KMS-11 (cell line): ENCODE results near the gene ITGA2B.

Source experiments
- H2AFZ ChIP-seq: fragments of 200-600 bp; sonication (generic); 2 replicates; pipeline ENCODE4 v1.6.1; 2016; ENCODE audit warnings: antibody characterized with exemption, mixed run types, low read depth
- H3K27ac ChIP-seq: fragments of 200-600 bp; sonication (generic); 2 replicates; pipeline ENCODE4 v1.6.1; 2016; ENCODE audit warnings: mild to moderate bottlenecking, mixed run types
- H3K27me3 ChIP-seq: fragments of 200-600 bp; sonication (generic); 2 replicates; pipeline ENCODE4 v1.6.1; 2017; ENCODE audit warnings: mild to moderate bottlenecking, low read depth, mixed run types, moderate library complexity; ENCODE audit not compliant: insufficient read depth
- H3K36me3 ChIP-seq: fragments of 200-600 bp; sonication (generic); 2 replicates; pipeline ENCODE4 v1.6.1; 2017; ENCODE audit warnings: mild to moderate bottlenecking, mixed run types; ENCODE audit not compliant: insufficient read depth
- H3K4me1 ChIP-seq: fragments of 200-600 bp; sonication (generic); 2 replicates; pipeline ENCODE4 v1.6.1; 2016; ENCODE audit warnings: mild to moderate bottlenecking, low read depth, mixed run types; ENCODE audit not compliant: poor library complexity, severe bottlenecking
- H3K4me2 ChIP-seq: fragments of 200-600 bp; sonication (generic); 2 replicates; pipeline ENCODE4 v1.7.0; 2016; ENCODE audit warnings: mild to moderate bottlenecking, mixed run types
- H3K4me3 ChIP-seq: fragments of 200-600 bp; sonication (generic); IDR thresholded peaks from 2 replicates; pipeline ENCODE4 v1.6.1; 2017; ENCODE audit warnings: low read depth, low read length, mixed read lengths; ENCODE audit not compliant: insufficient read depth
- H3K79me2 ChIP-seq: fragments of 200-600 bp; sonication (generic); 2 replicates; pipeline ENCODE4 v1.6.1; 2016; ENCODE audit warnings: low read depth, mixed run types; ENCODE audit not compliant: insufficient read depth
- H3K9ac ChIP-seq: fragments of 200-600 bp; sonication (generic); 2 replicates; pipeline ENCODE4 v1.6.1; 2016; ENCODE audit warnings: mild to moderate bottlenecking, mixed run types
- H4K20me1 ChIP-seq: fragments of 200-600 bp; sonication (generic); 2 replicates; pipeline ENCODE4 v1.6.1; 2016; ENCODE audit warnings: mild to moderate bottlenecking, mixed run types; ENCODE audit not compliant: insufficient read depth
- TF ChIP-seq, protein P1 (sequence below): fragments of 200-600 bp; sonication (generic); conservative IDR thresholded peaks from 2 replicates; pipeline ENCODE4 v1.6.1; 2017; ENCODE audit warnings: low read depth, mild to moderate bottlenecking, antibody characterized with exemption, low read length, moderate library complexity, mixed read lengths

The ITGA2B gene

DNA sequence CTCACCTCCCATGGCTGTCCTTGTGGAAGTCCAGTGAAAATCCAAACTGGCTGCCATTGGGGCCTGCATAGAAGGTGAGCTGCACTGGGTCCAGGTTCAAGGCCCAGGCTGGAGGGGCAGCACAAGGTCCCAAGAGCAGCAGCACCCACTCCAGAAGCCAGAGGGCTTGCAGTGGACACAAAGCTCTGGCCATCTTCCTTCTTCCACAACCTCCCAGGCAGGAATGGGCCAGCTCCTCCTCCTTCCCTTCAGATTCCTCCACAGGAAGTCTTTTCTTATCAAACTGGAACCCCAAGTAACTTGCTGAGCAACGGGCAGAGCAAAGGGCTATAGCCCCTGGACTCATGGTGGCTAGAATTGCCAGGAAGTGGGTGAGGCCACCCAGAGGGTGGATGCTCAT, at the start of gene ITGA2B:
ITGA2B (minus strand) TSS at position 369 of the 400 bp plus-strand sequence; CDS start at position 193, 176 bp downstream.
- Histone ChIP-seq H3K4me2 (no peak within 1 kb of the TSS), H3K4me3 (no peak within 1 kb of the TSS), H3K79me2 (no peaks in the 10 kb centered on the region), H2AFZ (no peak within 1 kb of the TSS), H4K20me1 (no peaks in the 10 kb centered on the region), H3K36me3 (no peaks in the 10 kb centered on the region), H3K27me3 (no peaks in the 10 kb centered on the region; the same call in 1 of the 2 replicates), H3K27ac (no peak within 1 kb of the TSS), H3K9ac (no peak within 1 kb of the TSS), H3K4me1 (peaks cover 6% of the 10 kb centered on the region)
- TF ChIP-seq, protein P1, sequence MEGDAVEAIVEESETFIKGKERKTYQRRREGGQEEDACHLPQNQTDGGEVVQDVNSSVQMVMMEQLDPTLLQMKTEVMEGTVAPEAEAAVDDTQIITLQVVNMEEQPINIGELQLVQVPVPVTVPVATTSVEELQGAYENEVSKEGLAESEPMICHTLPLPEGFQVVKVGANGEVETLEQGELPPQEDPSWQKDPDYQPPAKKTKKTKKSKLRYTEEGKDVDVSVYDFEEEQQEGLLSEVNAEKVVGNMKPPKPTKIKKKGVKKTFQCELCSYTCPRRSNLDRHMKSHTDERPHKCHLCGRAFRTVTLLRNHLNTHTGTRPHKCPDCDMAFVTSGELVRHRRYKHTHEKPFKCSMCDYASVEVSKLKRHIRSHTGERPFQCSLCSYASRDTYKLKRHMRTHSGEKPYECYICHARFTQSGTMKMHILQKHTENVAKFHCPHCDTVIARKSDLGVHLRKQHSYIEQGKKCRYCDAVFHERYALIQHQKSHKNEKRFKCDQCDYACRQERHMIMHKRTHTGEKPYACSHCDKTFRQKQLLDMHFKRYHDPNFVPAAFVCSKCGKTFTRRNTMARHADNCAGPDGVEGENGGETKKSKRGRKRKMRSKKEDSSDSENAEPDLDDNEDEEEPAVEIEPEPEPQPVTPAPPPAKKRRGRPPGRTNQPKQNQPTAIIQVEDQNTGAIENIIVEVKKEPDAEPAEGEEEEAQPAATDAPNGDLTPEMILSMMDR, result no peak

- no peak overlapping the region for H3K4me3 ChIP-seq
- H2AFZ ChIP-seq, result no peak overlapping the region
- peak overlapping the region; percentile 65 for H3K27ac ChIP-seq
- no peak overlapping the region for H3K9ac ChIP-seq
- H3K27me3 ChIP-seq, result no peaks in the 10 kb centered on the region
- peaks cover 58% of the 10 kb centered on the region for H3K4me1 ChIP-seq
- H3K4me2 ChIP-seq, result peak overlapping the region; percentile 79
- no peaks in the 10 kb centered on the region; the same call in 1 of the 2 replicates for H3K36me3 ChIP-seq
- TF ChIP-seq, protein P1, result no peak
- peaks cover 31% of the 10 kb centered on the region; the same call in 1 of the 2 replicates for H3K79me2 ChIP-seq
- no peaks in the 10 kb centered on the region for H4K20me1 ChIP-seq
These were observed 49.7 kb upstream of the ITGA2B start for GRCh38 chr17:44439168-44439567.

- H2AFZ ChIP-seq, result no peak overlapping the region
- TF ChIP-seq, protein P1, result no peak
- no peak overlapping the region for H3K9ac ChIP-seq
- peaks cover 30% of the 10 kb centered on the region; the same call in 1 of the 2 replicates for H3K79me2 ChIP-seq
- H3K36me3 ChIP-seq, result no peaks in the 10 kb centered on the region; the same call in 1 of the 2 replicates
- H3K27me3 ChIP-seq, result no peaks in the 10 kb centered on the region
- H4K20me1 ChIP-seq, result no peaks in the 10 kb centered on the region
- peaks cover 63% of the 10 kb centered on the region for H3K4me1 ChIP-seq
- H3K4me2 ChIP-seq, result peak overlapping the region; percentile 79
- peak overlapping the region; percentile 65 for H3K27ac ChIP-seq
- no peak overlapping the region for H3K4me3 ChIP-seq
These were observed 49.2 kb upstream of the ITGA2B start for GRCh38 chr17:44438636-44439035.

GRCh38 chr17:44436336-44436735, 46.9 kb upstream of the ITGA2B start:
- H4K20me1 ChIP-seq, result no peaks in the 10 kb centered on the region
- TF ChIP-seq, protein P1, result no peak
- H3K9ac ChIP-seq, result no peak overlapping the region
- H3K4me3 ChIP-seq, result no peak overlapping the region
- H3K36me3 ChIP-seq, result no peaks in the 10 kb centered on the region; the same call in 1 of the 2 replicates
- no peak overlapping the region for H2AFZ ChIP-seq
- no peaks in the 10 kb centered on the region for H3K27me3 ChIP-seq
- no peak overlapping the region for H3K4me2 ChIP-seq
- no peak overlapping the region for H3K27ac ChIP-seq
- H3K4me1 ChIP-seq, result peaks cover 77% of the 10 kb centered on the region
- peaks cover 21% of the 10 kb centered on the region; the same call in 1 of the 2 replicates for H3K79me2 ChIP-seq
